HG03469 (cell line): ENCODE data around the gene ABHD3.
A peak's percentile ranks its signal among the peaks of the same experiment; 100 is the strongest.
"Not testable (repeated sequence)": the region's sequence is repeated elsewhere in the genome, so short reads cannot be mapped to it uniquely, and the experiment has no call there.

Experiments
- ATAC-seq: cut with Tn5 transposase; IDR thresholded peaks from one replicate; pipeline ENCODE4 v1.9.1; 2021; ENCODE audit warnings: mild to moderate bottlenecking, moderate library complexity, moderate number of reproducible peaks; ENCODE audit not compliant: unreplicated experiment

Gene ABHD3

DNA sequence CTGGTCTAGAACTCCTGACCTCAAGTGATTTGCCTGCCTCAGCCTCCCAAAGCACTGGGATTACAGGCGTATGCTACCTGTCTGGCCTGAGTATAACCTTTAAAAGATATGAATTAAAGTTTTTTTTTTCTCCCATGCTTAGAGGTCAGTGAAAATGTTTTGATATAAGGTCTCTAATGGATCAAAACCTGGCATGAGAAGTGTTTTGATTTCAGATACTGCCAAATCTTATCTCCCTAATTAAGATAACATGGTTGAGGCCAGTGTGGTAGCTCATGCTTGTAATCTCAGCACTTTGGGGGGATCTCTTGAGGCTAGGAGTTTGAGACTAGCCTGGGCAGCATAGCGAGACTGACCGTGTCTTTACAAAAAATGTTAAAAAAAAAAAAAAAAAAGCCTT lies 51.2 kb downstream of the ABHD3 start:
- no peak for ATAC-seq

DNA sequence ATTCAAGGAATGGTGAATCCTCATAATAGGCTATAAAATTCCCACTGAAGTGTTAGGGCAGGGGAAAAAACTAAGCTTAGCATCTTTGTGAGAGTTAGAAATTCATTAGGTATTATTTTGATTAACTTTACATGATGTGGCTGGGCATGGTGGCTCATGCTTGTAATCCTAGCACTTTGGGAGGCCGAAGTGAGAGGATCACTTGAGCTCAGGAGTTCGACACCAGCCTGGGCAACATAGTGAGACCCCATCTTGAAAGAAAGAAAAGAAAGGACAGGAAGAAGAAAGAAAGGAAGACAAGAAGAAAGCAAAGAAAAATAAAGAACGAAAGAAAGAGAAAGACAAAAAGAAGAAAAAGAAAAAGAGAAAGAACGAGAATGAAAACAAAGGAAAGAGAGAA lies 52.5 kb downstream of the ABHD3 start:
- no peak for ATAC-seq

DNA sequence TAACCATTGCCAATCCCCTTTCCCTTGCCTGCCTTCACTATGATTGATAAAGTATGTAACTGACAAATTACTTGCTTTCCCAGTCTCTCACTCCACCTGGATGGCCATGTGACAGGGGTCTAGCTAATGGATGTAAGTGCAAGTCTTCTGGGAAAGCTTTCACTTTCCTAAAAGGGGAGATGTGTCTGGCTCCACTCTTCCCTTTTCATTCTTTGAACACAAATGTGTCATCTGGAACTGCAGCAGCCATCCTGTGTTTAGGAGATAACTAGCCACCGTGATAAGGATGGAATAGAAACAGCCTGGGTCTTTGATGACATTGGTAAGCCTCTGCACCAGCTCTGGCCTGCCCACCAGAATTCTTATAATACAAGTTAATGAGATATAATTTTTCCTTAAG lies 54.3 kb downstream of the ABHD3 start:
- ATAC-seq, result no peak

DNA sequence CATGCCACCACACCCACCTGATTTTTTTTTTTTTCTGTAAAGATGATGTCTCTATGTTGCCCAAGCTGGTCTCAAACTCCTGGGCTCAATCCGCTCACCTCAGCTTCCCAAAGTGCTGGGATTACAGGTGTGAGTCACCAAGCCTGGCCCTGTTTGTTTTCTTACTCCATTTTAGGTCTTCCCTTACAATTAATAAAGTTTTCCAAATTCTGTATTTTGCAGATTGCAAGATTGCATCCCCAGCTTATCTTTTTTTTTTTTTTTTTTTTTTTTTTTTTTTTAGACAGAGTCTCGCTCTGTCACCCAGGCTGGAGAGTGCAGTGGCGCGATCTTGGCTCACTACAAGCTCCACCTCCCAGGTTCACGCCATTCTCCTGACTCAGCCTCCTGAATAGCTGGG lies 64.2 kb downstream of the ABHD3 start:
- ATAC-seq, result not testable (repeated sequence)

DNA sequence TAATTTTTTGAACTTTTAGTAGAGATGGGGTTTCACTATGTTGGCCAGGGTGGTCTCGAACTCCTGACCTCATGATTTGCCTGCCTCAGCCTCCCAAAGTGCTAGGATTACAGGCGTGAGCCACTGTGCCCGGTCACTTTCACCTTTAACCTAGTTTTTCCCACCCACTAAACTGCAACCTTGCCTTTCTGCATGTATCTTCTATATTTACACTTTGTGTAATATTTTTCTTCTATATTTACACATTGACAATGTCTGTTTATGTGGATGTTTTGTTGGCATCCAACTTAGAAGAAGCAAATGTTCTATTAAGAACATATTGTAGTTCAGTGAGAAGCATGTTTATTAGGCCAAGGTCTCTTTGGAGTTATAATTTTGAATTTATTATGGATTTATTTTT lies 65.8 kb downstream of the ABHD3 start:
- no peak for ATAC-seq

DNA sequence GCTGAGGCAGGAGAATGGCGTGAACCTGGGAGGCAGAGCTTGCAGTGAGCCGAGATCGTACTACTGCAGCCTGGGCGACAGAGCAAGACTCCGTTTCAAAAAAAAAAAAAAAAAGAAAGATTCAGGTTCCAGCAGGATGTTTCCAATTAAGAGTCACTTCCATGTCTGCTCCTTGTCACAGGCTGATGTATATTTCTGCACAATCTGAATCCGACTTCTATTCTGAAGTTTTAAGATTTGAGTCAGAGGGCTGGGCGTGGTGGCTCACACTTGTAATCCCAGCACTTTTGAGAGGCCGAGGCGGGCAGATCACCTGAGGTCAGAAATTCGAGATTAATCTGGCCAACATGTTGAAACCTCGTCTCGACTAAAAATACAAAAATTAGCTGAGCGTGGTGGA lies 67.8 kb downstream of the ABHD3 start:
- ATAC-seq, result no peak

DNA sequence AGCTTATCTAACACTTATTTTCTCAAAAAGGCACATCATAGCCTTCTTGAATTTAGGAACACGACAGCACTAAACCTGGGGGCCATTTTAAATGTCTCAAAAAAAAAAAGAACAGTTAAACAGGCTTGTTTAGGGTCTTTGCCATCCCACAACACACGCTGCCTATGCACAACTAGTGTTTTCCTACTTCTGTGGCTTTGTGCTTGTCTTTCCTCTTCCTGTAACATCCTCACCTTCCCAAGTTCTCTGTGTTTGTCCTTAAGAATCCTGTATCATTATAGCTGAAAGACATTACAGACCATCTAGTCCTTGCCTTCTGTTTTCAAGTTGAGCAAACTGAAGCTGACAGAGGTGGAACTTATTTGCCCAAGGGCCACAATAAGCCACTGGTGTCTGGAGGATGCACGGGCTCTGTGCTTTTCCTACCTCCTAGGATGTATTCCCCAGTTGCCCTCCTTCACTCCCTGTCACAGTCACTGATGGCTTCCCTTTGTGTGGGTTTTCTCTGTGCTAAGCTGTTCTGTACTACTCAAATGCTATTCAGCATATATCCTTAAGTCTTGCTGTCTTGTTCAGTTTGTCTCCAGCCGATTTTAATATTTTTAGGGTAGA lies 69.9 kb downstream of the ABHD3 start:
- ATAC-seq, result no peak

DNA sequence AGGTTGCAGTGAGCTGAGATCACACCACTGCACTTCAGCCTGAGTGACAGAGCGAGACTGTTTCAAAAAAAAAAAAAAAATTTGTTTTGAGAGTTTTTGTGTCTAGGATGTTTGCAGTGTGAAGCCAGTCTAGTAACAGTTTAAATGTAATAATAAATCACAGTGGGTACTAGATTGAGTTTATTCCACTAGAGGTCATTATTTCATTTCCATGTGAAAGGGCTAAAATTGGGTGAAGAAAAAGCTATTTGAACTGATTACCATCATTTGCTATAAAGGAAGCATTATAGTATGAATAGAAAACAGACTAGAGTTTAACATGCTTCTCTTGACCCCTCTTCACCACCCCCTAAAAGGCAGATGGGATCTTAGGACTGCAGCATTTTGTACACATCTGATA lies 72.2 kb downstream of the ABHD3 start:
- no peak for ATAC-seq

DNA sequence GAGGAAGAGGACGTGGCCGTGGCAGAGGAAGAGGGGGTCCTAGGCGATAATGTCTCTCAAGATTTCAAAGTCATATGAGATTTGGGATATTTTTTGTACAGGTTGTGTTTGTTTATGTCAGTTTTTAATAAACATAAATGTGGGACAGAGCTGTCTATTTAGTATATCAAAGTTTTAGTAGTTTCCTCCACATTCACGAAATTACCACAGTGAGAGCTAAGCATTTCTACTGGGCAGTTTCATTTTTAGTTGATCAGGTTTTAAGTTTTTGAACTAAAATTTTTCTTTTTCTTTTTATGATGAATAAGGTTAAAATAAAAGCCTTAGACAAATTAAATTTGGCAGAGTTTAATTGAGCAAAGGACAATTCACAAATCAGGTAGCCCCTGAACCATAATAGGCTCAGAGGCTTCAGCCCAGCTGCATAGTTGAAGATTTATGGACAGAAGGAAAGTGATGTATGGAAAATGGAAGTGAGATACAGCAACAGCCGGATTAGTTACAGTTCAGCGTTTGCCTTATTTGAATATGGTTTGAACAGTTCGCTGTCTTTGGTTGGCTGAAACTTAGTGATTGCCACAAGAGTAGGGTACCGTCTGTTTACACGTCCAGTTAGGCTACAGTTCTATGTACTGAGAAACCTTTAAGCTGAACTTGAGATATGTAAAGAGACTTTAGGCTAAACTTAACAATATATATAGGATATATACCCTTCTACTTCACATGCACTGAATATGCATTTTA lies 75.3 kb downstream of the ABHD3 start:
- peak; percentile 81 for ATAC-seq

DNA sequence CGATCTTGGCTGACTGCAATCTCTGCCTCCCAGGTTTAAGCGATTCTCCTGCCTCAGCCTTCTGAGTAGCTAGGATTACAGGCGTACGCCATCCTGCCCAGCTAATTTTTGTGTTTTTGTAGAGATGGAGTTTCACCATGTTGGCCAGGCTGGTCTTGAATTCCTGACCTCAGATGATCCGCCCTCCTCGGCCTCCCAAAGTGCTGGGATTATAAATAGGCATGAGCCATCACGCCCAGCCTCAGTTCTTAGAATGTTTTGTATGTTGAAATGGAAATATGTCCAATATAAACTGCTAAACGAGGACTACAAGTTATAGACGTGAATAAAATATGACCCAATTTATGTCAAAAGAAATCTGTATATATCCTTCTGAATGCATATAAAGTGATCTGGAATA lies 82.9 kb downstream of the ABHD3 start:
- ATAC-seq, result not testable (repeated sequence)

DNA sequence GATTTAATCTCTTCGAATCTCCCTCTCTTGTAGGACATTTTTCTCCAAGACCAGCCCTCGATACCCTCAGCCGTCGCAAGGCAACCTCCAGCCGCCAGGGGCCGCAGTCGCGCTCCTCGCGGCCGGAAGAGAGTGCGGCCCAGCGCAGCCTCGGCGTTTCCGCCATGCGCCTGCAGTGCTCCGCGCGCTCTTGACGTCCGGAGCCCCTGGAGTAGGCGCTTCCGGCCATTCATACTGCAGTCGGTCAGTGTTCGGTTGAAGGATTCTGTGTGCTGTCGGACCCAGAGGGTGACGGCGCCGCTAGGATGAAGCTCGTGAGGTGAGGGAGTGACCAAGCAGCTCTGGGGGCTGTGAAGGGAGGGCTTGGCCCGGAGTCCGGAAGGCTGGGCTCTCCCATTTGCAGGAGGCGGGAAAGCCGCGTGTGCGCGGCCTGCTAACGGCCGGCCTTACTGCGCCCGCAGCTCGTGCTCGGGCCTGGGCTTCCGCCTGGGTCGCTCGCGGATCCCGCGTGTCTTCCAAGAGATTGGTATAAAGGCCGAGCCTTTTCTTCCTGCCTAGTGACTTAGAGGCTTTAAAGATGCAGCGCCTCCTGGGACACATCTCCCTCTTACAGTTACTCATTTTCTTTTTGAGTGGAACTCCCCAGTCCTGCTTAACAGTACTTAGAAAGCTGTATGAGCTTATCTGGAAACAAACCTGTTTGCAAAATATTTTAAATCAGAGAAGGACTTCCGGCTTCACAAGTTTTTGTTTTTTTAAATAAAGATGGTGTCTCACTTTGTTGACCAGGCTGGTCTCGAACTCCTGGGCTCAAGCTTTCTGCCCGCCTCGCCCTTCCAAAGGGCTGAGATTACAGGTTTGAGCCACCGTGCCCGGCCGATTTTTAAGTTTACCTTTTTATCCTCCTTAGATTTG lies 92.2 kb downstream of the ABHD3 start, which contains the start of gene SNRPD1:
SNRPD1 (plus strand) TSS at position 190 of the 915 bp plus-strand sequence; CDS start at position 306, 116 bp downstream.
- ATAC-seq, result peak; percentile 94

DNA sequence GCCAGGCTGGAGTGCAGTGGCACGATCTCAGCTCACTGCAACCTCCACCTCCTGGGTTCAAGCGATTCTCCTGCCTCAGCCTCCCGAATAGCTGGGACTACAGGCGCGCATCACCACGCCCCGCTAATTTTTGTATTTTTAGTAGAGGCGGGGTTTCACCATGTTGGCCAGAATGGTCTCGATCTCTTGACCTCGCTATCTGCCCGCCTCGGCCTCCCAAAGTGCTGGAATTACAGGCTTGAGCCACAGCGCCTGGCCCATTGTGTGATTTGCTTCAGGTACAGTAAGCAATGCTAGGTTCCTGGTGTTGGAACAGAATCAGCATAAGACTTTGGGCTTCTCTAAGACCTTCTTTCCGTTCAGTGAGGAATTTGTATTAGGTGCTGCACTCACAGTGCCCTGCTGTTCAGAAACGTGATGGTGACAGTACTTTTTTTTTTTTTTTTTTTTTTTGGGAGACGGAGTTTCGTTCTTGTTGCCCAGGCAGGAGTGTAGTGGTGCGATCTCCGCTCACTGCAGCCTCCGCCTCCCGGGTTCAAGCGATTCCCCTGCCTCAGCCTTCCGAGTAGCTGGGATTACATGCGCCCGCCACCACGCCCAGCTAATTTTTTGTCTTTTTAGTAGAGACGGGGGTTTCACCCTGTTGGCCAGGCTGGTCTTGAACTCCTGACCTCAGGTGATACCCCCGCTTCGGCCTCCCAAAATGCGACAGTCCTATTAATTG lies 93.0 kb downstream of the ABHD3 start:
- ATAC-seq, result not testable (repeated sequence)

DNA sequence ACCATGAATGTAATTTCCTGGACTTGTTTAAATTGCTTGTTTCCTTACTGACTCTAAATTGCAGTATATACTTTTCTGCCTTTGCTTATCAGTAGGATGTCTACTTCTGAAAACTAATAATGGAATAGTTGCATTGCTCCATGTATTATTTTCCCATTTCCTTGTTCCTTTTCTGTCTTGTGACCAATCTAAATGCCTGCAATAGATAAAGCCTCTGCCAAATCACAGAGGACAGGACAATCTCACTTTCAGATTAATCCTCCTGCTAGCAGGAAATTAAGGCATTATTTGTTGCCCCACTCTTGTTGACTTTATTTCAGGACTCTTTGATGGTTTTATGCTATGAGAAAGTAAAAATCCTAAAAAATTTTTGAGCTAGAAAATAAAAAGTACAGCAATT lies 99.4 kb downstream of the ABHD3 start:
- ATAC-seq, result no peak

DNA sequence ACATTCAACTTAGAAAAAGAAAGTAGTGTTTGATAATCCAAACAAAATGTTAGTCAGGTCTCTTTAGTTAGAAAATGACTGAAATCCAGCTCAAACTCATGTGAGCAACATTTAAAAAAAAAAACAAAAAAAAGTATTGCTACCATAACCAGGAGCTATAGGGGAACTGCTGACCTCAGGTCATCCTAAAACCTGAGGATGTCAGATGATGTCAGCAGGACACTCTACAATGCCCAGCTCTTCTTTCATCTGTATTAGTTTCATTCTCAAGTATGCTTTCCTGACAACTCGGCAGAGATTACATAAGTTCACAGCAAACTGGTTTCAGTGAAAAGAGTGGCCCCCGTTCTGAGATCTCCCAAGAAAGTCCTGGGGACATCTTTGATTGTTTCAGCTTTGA lies 99.9 kb downstream of the ABHD3 start:
- no peak for ATAC-seq

DNA sequence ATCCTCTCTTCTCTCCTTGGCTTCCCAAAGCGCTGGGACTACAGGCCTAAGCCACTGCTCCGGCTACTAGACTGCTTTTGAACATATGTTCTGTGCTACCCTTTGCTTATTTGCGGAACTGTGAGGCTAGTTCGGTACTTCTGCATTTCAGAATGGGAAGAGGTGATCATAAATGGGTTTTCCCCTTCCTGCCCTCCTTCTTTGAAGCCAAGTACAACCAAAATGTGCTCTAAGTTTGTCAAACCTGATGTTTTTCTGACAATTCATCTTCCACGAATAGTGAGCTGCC lies 102.3 kb downstream of the ABHD3 start:
- no peak for ATAC-seq
